ENCODE data around the gene IVNS1ABP.
"Not testable (repeated sequence)": the region's sequence is repeated elsewhere in the genome, so short reads cannot be mapped to it uniquely, and the experiment has no call there.

IVNS1ABP gene

DNA sequence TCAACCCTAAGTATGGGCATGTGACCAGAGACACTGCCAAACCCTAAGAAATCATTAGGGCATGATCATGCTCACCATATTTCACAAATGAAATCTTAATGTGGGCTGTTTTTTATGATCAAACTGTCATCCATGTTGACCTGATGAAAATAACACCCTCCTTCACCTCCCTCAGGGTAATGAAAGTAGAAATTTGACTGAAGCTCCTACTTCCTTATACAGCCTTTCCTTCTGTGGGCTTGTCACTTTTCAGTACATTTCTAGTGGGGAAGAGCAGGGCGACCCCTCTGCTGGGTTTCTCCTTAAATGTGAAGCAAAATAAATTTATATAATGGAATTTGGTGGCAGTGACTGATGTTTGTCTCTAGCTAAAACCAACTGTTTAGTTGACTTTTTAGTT is 25.9 kb downstream of the IVNS1ABP start:
- no peak for DNase-seq

DNA sequence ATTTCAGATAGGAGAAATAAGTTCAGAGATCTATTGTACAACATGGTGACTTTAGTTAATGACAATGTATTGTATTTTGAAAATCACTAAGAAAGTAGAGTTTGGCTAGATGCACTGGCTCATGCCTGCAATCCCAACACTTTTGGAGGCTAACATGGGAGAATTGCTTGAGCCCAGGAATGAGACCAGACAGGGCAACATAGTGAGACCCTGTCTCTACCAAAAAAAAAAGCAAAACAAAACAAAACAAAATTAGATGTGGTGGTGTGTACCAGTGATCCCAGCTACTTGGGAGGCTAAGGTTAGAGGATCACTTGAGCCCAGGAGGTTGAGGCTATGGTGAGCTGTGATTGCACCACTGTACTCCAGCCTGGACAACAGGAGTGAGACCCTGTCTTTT is 27.2 kb downstream of the IVNS1ABP start:
- DNase-seq, result no peak

DNA sequence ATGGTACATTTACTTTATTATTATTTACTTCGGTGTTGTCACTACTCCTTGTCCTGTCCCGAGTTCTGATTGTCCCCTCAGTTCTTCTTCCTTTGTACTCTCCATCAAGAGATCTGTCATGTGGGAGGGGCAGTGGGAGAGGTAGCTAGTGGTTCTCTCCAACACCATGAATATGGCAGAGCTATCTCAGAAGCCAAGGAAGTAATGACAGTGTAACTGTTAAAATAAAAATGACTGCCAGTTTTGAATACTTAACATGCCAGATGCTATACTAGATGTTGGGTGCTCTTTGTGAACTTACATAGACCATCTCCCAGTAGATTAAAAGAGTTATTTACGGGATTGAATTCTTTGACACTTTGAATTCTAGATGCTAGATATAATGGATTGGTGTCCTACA is 28.6 kb downstream of the IVNS1ABP start:
- no peak for DNase-seq

DNA sequence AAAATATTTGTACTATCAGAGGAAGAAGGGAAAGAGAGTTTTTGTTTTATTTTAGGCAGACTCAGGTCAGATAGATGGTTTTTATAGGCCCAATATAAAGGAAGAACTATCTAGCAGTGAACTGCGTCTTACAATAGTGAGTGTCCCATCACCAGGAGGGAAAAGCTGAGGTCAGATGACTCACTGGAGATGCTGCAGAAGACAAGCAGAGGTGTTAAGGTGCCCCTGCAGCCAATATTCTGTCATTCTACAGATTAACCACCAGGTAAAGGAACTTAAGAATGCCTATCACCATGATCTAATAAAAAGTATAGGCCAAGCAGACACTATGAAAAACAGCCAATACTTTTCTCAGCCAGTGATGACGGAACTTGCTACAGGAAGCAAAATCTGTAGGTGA is 29.6 kb downstream of the IVNS1ABP start:
- DNase-seq, result no peak

DNA sequence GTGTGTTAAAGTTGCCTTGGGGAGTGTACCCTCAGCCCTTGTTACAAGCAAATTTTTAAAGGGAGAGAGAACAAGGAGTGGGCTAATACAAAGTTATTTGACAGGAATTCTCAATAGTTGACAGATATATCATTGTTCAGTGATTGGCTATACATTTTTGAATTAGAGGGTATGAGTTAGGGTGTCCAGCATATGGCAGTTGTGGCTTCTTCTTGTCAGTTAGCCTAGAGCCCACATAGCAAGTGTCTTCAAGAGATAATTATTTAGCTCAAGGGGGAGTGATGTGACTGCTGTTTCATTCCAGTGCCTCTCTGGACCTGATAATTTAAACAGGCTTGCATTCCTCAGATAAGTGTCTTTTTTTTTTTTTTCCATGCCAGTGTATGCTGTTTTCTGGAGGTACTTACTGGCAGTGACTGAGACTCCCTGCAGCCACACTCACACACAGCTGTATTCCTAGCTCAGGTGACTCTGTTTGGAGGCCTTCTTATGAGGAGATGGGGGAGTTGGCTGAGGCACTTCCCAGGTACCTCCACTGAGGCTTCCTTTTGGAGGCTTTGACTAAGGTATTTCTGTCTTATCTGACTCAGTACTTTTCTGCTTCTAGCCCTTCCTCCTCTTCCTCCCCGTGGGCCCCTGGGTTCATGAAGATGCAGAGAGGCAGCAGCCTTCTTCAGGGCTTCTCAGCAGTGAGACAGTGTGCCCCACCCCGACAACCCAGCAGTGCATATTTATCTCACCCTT is 32.3 kb downstream of the IVNS1ABP start:
- DNase-seq, result no peak

DNA sequence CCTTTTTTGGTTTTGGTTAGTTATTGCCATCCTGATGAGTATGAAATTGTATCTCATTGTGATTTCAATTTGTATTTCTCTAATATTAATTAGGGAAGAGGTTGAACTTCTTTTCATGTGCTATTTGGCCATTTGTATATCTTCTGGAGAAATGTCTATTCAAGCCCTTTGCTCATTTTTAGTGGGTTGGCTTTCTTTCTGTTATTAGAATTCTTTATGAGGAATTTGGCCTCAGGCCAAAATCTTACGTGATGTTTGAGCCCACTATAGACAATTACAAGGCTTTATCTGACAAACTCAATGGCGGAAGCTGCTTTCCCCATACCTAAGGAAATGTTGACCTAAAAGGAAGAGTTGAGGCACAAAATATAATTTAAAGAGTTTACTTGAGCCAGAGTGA is 32.9 kb downstream of the IVNS1ABP start:
- no peak for DNase-seq

DNA sequence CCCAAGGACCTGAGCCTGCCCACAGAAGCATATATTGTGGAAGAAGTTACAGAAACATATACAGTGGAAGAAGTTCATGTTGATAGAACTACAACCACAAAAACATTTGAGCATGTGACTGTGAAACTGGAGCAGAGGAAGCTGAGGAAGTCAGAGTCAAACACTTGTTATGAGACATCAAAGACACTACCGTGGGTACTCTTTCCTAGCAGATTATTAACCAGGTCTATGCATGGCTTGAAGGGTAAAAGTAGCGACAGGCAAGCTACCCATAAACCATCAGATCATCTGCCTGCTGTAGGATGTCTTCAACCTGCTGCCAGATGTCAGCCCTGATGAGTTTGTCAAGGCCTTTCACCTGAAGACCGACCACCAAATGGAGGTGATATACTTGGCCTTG is 35.8 kb downstream of the IVNS1ABP start:
- peak; percentile 60 for DNase-seq

DNA sequence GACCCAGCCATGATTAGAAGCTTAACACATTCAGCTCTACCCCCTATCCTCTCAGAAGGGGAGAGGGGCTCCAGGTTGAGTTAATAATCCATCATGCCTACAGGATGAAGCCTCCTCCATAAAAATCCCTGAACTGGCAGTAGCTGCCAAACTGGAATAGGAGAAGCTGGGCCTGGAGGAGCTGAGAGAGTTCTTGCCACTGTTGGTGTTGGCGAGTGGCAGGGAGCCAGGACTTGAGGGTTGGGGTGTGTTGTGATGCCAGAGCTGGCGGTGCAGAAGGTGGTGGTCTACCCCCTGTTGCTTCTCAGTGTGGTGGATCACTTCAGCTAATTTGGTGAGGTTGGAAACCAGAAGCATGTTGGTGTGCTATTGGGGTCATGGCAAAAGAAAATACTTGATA is 36.5 kb downstream of the IVNS1ABP start:
- no peak for DNase-seq

DNA sequence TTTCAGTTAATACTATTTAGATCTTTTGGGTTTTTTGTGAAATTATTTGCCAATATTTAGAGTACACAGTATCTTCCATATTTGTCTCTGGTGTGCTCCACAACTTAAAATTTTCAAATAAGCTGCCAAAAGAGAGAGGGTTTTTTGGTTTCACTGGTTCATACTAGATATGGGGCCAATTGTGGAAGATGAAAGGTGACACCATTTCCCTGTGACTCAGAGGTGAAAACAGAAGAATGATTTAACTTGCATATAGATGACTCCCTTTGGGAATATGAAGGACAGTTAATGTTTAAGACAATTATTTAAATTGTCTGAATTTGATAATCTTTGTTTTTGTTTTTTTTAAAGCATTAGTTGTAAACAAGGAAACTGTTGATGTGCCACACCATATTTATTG is 37.5 kb downstream of the IVNS1ABP start:
- DNase-seq, result no peak

DNA sequence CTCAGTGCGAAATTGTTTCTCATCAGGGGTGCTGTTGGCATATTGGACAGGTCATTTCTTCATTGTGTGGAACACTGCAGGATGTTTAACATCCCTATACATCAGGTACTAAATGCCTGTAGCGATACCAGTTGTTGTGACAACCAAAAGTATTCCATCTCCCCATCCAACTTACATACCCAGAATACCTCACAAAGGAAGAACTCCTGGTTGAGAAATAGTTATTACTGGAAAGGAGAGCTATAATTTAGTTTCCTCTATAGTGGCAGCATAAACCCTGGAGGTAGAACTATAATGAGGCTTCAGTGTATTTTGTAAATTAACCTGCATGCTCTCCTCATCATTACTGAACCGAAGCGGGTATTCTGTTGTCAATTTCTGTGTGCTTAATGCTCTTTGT is 45.1 kb downstream of the IVNS1ABP start:
- DNase-seq, result no peak

DNA sequence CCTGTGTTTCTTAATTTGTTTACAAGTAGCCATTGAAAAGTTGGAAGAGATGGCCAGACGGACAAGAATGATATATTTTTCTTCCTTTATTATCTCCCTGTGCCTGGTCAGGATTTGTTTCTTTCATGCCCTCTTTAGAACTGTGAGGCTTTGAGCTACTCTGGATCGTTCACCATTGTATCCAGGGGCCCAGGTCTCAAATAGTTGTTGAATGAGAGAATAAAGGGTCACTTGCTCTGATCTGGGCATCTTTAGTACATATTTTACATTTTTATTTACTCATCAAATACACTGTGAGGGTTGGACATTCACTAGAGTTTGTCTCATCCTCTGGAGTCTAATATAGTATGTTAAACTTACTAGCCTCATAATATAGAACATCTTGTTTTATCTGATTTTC is 48.7 kb downstream of the IVNS1ABP start:
- no peak for DNase-seq

DNA sequence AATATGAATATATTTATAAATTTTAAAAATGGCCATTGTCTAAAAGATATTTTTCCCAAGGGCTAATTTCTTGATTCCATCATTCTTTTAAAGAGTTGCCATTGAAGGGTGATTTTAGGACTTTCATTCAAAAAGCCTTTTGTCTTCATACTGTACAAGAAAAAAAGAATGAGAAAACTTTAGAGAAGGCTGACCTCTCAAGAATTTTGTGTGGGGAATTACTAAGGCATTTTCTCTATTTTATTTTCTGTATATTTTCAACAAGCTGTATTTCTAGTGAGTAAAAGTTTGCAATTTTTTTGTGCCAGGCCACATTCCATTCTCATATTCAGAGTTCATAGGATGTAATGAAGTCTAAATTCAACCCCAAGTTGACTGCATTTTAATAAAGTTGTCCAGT is 49.3 kb downstream of the IVNS1ABP start:
- no peak for DNase-seq

DNA sequence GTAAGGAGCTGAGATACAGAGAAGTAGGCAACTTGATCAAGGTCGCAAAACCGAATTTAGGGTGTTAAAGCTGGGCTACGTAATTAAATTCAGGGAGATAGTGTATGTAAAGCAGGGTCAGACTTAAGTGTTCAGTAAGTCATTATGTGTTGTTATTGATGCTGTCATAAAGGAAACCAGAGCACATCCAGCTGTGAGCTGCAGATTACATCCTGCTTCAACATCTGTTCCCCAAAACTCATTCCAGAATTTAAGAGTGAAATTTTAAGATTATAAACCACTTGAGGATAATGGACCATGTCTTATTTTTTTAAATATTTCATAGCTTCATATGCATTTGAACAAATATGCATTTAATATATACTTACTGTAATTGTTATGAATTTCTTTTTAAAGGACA is 49.7 kb downstream of the IVNS1ABP start:
- DNase-seq, result no peak

DNA sequence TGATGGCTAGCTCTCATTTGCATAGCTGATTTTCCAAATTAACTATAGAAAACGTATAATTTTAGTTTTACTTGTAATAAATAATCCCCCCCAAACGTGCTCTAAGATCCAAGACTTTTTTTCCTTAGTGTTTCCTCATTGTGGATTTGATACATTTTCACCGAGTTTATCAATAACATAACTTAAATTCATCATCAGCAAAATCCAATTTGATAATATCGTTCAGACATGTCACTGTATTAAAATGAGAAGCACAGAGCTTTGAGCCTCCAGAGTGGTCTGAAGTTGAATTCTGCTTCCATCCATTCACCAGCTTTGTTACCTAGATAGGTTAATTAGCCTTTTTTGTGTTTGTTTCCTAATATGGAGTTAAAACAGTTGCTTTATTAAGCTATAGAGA is 51.7 kb downstream of the IVNS1ABP start:
- no peak for DNase-seq

DNA sequence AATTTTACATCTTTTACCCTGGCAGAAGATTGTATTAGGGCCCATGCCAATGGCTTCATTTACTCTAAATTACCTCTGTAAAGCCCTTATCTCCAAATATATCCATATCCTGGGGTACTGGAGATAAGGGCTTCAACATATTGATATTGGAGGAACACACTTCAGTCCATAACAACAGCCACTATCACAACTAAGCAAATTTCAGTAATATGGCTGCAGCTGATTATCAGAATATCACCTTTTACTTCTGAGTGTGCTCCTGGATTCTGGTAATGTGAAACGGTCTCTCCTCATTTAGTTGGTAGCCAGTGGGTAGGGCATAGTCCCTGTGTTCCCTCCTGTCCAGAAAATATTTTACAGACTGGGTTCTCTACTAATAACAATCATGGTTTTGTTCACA is 53.3 kb downstream of the IVNS1ABP start:
- DNase-seq, result no peak

DNA sequence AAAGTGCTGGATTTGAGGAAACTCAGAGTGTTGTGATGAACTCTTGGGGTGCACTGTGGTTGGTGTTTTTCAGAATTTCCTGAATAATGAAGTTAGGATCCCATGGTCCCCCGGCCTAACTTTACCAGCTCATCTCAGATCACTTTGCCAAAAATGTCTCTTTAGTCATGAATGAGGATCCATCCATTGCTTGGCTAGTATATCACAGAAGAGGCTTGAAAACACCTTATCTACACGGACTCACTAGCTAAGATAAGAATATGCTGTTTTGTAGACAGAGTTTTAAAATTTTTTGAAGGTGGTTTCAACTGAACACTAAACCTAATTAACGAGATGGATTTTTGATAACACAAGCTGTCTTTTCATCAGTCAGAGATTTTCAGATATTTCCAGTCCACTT is 53.8 kb downstream of the IVNS1ABP start:
- no peak for DNase-seq

DNA sequence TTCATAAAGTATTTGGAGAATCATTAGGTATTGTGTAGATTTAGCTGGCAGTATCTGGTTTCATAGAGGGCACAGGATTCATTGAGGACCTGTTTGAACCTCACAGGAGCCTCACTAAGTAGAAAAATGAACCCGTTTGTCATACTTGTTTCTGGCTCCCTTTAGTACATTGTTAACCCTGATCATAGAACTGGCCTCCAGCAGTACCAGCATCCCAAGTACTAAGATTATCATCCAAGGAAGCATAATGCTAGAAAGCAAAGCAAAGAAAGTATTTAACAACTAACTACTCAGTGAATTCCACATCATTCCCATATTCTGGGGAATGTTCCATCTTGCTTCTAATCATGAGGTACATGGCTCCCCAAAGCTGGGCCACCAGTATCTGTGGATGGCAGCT is 54.9 kb downstream of the IVNS1ABP start:
- DNase-seq, result no peak

DNA sequence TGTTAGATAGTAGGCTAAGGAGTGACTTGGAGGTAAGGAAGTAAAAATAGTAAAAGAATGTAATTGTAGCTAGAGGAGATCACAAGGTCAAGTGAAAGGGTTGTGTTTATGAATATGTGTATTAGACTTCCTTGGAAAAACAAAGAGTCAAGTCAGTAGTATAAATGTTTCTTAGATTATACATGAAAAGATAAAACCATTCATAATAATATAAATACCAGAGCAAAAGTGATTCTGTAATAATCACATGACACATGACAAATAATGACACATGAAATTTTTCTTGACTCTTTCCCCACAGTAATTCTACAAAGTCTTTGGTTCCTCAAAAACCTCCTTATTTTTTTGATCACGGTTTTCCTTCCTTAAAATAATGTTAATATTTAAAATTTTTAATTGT is 56.4 kb downstream of the IVNS1ABP start:
- DNase-seq, result no peak

DNA sequence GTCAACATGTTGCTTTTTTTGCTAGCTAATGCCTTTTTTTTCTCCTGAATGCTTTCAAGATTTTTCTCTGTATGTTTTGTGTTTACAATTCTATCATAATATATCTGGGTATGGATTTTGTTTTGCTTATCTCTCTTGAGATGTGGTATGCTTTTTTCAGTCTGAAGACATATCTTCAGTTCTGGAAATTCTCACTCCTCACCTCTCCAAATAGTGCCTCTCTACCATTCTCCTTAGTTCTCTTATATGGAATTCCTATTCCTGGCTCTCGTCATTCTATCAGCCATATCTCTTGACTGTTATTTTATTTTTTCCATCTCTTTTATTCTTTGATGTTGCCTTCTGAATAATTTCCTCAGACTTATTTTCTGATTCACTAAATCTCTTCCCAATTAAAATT is 58.4 kb downstream of the IVNS1ABP start:
- DNase-seq, result no peak

DNA sequence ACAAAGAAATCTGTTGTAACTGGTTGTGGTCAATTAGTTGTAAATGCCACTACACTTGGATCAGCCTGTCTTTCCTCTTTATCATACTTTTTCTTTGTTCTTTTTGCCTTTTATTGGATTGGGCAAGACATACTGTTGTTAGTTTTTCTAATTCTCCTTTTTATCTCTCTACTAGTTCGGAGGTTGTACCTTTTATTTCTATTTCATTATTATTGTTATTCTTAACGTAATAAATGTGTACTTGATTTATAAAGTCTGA is 59.2 kb downstream of the IVNS1ABP start:
- DNase-seq, result no peak

DNA sequence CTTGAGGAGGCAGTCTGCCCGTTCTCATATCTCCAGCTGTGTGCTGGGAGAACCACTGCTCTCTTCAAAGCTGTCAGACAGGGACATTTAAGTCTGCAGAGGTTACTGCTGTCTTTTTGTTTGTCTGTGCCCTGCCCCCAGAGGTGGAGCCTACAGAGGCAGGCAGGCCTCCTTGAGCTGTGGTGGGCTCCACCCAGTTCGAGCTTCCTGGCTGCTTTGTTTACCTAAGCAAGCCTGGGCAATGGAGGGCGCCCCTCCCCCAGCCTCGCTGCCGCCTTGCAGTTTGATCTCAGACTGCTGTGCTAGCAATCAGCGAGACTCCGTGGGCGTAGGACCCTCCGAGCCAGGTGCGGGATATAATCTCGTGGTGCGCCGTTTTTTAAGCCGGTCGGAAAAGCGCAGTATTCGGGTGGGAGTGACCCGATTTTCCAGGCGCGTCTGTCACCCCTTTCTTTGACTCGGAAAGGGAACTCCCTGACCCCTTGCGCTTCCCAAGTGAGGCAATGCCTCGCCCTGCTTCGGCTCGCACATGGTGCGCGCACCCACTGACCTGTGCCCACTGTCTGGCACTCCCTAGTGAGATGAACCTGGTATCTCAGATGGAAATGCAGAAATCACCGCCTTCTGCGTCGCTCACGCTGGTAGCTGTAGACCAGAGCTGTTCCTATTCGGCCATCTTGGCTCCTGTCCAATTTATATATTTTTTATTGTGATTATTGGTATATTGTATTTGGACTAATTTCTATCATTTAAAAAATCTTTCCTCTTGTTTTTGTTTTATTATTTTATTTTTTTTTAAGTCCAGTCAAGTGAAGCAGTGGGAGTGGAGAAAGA is 59.7 kb downstream of the IVNS1ABP start:
- not testable (repeated sequence) for DNase-seq

DNA sequence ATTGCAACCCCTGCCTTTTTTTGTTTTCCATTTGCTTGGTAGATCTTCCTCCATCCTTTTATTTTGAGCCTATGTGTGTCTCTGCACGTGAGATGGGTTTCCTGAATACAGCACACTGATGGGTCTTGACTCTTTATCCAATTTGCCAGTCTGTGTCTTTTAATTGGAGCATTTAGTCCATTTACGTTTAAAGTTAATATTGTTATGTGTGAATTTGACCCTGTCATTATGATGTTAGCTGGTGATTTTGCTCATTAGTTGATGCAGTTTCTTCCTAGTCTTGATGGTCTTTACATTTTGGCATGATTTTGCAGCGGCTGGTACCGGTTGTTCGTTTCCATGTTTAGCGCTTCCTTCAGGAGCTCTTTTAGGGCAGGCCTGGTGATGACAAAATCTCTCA is 61.4 kb downstream of the IVNS1ABP start:
- DNase-seq, result not testable (repeated sequence)

DNA sequence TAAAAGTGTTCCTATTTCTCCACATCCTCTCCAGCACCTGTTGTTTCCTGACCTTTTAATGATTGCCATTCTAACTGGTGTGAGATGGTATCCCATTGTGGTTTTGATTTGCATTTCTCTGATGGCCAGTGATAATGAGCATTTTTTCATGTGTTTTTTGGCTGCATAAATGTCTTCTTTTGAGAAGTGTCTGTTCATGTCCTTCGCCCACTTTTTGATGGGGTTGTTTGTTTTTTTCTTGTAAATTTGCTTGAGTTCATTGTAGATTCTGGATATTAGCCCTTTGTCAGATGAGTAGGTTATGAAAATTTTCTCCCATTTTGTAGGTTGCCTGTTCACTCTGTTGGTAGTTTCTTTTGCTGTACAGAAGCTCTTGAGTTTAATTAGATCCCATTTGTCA is 64.6 kb downstream of the IVNS1ABP start:
- DNase-seq, result not testable (repeated sequence)

DNA sequence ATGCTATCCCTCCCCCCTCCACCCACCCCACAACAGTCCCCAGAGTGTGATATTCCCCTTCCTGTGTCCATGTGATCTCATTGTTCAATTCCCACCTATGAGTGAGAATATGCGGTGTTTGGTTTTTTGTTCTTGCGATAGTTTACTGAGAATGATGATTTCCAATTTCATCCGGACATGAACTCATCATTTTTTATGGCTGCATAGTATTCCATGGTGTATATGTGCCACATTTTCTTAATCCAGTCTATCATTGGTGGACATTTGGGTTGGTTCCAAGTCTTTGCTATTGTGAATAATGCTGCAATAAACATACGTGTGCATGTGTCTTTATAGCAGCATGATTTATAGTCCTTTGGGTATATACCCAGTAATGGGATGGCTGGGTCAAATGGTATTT is 65.1 kb downstream of the IVNS1ABP start:
- not testable (repeated sequence) for DNase-seq

DNA sequence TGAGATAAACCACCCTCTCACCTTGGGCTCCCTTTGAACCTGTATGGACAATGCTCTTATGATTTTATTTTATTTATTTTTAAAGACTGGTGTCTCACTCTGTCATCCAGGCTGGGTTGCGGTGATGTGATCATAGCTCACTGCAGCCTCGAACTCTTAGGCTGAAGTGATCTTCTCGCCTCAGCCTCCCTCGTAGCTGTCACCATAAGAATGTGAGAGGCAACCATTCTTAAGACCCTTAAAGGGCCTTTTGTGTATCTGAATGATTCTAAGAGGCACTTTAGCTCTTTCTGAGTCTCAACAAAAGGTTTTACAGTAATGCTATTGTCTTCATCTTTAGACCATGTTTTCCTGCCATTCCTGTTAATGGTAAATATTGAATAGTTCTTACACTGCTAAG is 67.0 kb downstream of the IVNS1ABP start:
- DNase-seq, result no peak
